ENCODE results near the gene DGKQ.

Gene DGKQ

GRCh38 chr4:1004557-1005485 lies 31.5 kb upstream of the DGKQ start:
- no peaks in the 10 kb centered on the region; the same call in 1 of the 2 replicates for H3K4me1 ChIP-seq
- peaks cover 85% of the 10 kb centered on the region for H3K27me3 ChIP-seq
- no peaks in the 10 kb centered on the region for H3K36me3 ChIP-seq
- no peak for DNase-seq
- H3K4me3 ChIP-seq (ENCODE audit: low read depth, low read length), result no peak overlapping the region
- no peak for TF ChIP-seq CTCF (IDR thresholded peaks at IDR 0.05; ENCODE audit: low read depth, low read length)
- H3K9me3 ChIP-seq, result no peaks in the 10 kb centered on the region

- H3K4me1 ChIP-seq, result no peaks in the 10 kb centered on the region
- H3K9me3 ChIP-seq, result no peaks in the 10 kb centered on the region
- no peak for TF ChIP-seq CTCF (IDR thresholded peaks at IDR 0.05; ENCODE audit: low read depth, low read length)
- H3K36me3 ChIP-seq, result no peaks in the 10 kb centered on the region
- peaks cover 84% of the 10 kb centered on the region for H3K27me3 ChIP-seq
- DNase-seq, result no peak
- no peak overlapping the region for H3K4me3 ChIP-seq (ENCODE audit: low read depth, low read length)
Measured at GRCh38 chr4:1004071-1004418, 30.7 kb upstream of the DGKQ start.

- Histone ChIP-seq H3K36me3 (no peaks in the 10 kb centered on the region), H3K9me3 (no peaks in the 10 kb centered on the region), H3K4me3 (ENCODE audit: low read depth, low read length) (no peak overlapping the region), H3K4me1 (no peaks in the 10 kb centered on the region), H3K27me3 (peaks cover 84% of the 10 kb centered on the region)
- no peak for DNase-seq
- no peak for TF ChIP-seq CTCF (IDR thresholded peaks at IDR 0.05; ENCODE audit: low read depth, low read length)
Measured at GRCh38 chr4:1003271-1004070, 30.1 kb upstream of the DGKQ start.

GRCh38 chr4:1002631-1003251 lies 29.4 kb upstream of the DGKQ start:
- Histone ChIP-seq H3K9me3 (no peaks in the 10 kb centered on the region), H3K27me3 (peaks cover 84% of the 10 kb centered on the region), H3K36me3 (no peaks in the 10 kb centered on the region), H3K4me1 (no peaks in the 10 kb centered on the region), H3K4me3 (ENCODE audit: low read depth, low read length) (no peak overlapping the region)
- no peak for DNase-seq
- no peak for TF ChIP-seq CTCF (IDR thresholded peaks at IDR 0.05; ENCODE audit: low read depth, low read length)

GRCh38 chr4:1002131-1002630 lies 28.8 kb upstream of the DGKQ start:
- H3K36me3 ChIP-seq, result no peaks in the 10 kb centered on the region
- H3K4me1 ChIP-seq, result no peaks in the 10 kb centered on the region
- H3K9me3 ChIP-seq, result no peaks in the 10 kb centered on the region
- no peak for TF ChIP-seq CTCF (IDR thresholded peaks at IDR 0.05; ENCODE audit: low read depth, low read length)
- peaks cover 88% of the 10 kb centered on the region for H3K27me3 ChIP-seq
- H3K4me3 ChIP-seq (ENCODE audit: low read depth, low read length), result no peak overlapping the region
- DNase-seq, result no peak
